ENCODE data around the gene VAC14.
A peak's percentile ranks its signal among the peaks of the same experiment; 100 is the strongest.

VAC14 gene

DNA sequence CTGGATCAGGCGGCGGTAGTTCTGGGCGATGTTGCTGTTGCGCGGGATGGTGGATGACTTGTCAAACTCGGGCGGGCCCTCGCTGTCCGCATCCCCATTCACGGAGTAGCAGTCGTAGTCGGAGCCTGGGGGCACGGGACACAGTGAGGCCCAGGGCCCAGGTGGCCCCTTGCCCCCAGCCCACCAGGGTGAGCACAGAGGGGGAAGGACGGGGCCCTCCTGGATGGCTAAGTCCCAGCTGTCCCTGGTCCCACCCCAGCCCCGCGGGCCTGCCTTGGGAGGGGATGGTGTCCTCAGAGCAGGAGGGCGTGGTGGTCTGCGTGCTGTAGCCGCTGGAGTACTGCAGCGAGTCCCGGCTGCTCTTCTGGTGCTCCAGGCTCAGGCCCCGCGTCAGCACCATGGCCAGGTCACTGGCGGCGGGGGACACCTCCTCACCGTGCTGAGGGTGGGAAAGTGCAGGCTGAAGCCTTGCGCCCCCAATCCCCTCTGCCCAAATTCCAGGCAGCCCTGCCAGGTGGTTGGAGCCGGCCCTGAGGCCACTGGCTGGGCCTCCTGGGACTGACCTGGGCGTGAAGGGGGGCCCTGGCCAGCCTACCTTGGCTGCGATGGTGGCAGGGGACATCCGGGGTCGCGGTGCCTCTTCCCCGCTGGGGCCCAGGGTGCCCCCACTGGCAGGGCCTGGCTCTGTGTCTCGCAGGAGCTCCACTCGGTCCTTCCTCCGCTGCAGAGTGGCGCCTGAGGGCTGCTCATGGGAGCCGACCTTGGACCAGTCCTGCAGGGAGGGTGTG lies 136.4 kb downstream of the VAC14 start:
- DNase-seq (ENCODE audit: low read depth) = no peak
- in situ Hi-C loops (cut with HindIII; ENCODE audit: low sequenced_read_pairs) = no loop called here
- H3K4me3 ChIP-seq (ENCODE audit: low read depth, low read length) = no peak overlapping the region
- TF ChIP-seq, protein P1, sequence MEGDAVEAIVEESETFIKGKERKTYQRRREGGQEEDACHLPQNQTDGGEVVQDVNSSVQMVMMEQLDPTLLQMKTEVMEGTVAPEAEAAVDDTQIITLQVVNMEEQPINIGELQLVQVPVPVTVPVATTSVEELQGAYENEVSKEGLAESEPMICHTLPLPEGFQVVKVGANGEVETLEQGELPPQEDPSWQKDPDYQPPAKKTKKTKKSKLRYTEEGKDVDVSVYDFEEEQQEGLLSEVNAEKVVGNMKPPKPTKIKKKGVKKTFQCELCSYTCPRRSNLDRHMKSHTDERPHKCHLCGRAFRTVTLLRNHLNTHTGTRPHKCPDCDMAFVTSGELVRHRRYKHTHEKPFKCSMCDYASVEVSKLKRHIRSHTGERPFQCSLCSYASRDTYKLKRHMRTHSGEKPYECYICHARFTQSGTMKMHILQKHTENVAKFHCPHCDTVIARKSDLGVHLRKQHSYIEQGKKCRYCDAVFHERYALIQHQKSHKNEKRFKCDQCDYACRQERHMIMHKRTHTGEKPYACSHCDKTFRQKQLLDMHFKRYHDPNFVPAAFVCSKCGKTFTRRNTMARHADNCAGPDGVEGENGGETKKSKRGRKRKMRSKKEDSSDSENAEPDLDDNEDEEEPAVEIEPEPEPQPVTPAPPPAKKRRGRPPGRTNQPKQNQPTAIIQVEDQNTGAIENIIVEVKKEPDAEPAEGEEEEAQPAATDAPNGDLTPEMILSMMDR (IDR thresholded peaks at IDR 0.05; ENCODE audit: low read depth, low read length, missing control alignments) = no peak

DNA sequence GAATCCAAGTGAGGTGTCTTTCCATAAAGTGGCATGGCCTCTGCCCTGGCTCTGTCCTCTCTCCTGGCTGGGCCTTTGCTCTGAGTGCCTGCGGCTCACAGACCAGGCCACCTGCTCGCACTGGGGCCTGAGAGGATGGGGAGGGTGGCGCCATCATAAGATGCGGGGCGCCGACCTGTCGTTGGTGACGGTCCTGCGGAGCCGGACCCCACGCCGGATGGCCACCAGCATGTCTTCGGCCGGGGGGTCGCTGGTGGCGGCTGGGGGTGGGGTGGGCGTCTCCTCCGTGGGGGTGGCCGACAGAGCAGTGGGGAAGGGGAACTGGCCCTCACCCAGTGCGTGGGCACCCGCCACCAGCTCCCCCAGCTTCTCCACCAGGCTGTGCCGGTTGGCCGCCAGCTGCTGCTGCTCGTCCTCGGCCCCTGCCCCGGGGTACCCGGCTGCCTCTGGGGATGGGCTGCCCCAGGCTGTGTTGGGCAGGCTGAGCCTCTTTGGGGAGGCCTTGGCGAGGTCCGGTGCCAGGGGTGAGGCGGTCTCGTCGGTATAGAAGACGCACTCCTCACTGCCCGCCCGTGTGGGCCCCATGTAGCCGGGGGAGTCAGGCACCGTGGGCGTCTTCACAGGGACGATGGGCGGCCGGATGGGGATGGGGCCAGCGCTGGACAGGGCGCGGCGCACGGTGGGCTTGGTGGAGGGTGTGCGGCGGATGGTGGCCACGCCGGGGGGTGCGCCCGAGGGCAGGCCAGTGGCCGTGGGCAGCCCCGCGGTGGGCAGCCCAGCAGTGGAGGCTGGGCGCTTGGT lies 137.2 kb downstream of the VAC14 start:
- DNase-seq (ENCODE audit: low read depth) = no peak
- TF ChIP-seq, protein P1 (IDR thresholded peaks at IDR 0.05; ENCODE audit: low read depth, low read length, missing control alignments) = no peak
- no peak overlapping the region for H3K4me3 ChIP-seq (ENCODE audit: low read depth, low read length)
- in situ Hi-C loops (cut with HindIII; ENCODE audit: low sequenced_read_pairs) = no loop called here

DNA sequence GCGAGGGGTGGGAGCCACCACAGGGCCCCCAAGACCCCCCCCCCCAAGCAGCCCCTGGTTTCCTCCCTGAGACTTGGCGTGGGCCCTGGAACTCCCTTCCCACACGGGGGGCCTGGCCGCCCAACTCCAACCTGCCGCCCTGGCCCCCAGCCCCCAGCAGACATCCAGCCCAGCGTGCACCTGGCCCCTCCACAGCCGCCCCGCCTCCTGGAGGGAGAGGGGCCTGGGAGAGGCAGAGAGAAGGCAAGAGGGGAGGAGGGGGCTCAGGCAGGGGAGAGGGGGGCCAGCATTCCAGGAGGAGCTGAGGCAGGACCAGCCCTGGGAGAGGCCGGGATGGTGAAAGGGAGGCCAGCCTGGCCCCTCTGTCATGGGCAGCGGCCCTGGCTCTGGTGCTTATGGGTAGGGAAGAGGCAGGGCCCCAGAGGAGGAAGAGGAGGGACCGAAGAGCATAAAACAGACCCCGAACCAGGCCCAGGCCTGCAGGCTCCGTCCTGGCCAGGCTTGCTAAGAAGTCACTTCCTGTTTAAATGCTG lies 137.9 kb downstream of the VAC14 start:
- TF ChIP-seq, protein P1 (IDR thresholded peaks at IDR 0.05; ENCODE audit: low read depth, low read length, missing control alignments) = no peak
- DNase-seq (ENCODE audit: low read depth) = no peak
- in situ Hi-C loops (cut with HindIII; ENCODE audit: low sequenced_read_pairs) = no loop called here
- no peak overlapping the region for H3K4me3 ChIP-seq (ENCODE audit: low read depth, low read length)

DNA sequence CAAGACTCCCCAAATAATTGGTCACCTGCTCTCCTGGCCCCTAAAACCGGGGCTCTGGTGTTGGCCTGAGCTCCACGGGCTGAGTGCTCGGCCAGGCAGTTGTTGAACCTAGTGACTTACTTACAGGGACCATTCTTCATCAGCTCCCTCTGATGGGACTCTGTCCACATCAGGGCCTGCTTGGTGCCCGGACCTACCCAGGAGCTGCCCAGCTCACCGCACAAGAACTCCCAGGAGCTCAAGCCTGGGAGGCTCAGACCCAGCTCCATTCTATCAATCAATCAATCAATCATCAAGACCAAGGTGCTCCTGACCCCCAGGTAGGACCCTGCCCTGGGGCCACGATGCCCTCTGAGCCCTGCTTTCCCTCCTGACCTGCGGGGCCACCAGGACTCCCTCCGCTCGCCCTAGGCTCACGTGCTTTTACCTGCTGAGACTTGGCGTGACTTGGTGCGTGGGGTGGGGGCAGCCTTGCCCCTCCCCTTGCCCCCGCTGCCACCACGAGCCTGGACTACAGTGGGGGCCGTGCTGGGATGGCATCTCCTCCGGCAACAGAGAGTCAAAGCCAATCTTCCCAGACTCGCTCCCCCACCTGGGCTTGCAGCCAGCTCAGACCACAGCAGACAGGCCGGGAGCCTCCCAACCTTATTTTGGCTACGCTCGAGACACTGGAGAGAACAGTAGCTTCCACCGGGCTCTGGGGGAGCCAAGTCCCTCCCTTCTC lies 138.9 kb downstream of the VAC14 start:
- TF ChIP-seq, protein P1 (IDR thresholded peaks at IDR 0.05; ENCODE audit: low read depth, low read length, missing control alignments) = no peak
- H3K4me3 ChIP-seq (ENCODE audit: low read depth, low read length) = no peak overlapping the region
- in situ Hi-C loops (cut with HindIII; ENCODE audit: low sequenced_read_pairs) = no loop called here
- DNase-seq (ENCODE audit: low read depth) = peak; percentile 58

DNA sequence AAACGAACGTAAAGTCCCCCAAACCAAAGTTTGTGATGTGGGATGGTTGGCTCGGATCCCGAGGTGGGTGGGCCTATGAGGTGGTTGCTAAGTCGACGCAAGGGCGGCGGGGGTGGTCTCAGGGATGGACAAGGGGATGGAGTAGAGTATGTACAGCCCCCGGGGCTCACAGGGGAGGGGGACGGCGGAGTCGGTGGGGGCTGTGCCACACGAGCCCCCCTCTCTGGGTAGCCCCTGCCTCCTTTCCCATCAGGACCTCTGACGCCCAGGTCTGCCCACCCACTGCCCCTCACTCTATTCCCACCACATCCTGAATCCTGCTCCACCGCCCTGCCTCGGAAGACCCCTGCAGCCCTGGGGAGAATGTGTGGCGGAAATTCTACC lies 139.4 kb downstream of the VAC14 start:
- TF ChIP-seq, protein P1 (IDR thresholded peaks at IDR 0.05; ENCODE audit: low read depth, low read length, missing control alignments) = no peak
- in situ Hi-C loops (cut with HindIII; ENCODE audit: low sequenced_read_pairs) = no loop called here
- no peak overlapping the region for H3K4me3 ChIP-seq (ENCODE audit: low read depth, low read length)
- DNase-seq (ENCODE audit: low read depth) = no peak

DNA sequence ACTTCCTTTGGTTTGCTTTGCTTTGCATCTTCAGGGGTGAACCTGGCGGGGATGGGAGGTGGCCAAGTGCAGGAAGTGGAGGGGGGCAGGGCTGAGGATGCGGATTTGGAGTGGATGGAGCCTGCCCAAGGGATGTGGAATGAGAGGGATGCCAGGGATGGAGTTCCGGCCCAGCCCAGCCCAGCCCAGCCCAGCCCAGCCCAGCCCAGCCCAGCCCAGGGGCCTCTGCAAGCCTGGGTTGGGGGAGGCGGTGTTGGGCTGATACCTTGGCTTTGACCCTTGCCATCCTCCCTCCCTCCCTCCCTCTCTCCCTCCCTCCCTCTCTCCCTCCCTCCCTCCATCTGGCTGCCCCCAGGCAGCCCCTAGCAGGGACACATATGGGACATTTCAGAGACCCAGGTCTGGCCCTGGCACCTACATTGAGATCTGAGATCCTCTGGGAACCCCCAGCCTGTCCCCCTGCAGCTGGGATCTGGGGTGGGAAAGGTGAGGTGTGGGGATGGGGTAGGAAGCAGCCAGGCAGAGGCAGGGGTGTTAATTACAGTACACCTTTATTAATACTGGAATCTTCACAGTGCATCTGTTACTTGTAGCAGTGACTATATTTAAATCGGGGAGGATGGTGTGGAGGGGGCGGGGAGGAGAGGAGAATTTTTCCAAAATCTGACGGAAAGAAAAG lies 140.1 kb downstream of the VAC14 start:
- in situ Hi-C loops (cut with HindIII; ENCODE audit: low sequenced_read_pairs) = no loop called here
- no peak for DNase-seq (ENCODE audit: low read depth)
- no peak overlapping the region for H3K4me3 ChIP-seq (ENCODE audit: low read depth, low read length)
- TF ChIP-seq, protein P1 (IDR thresholded peaks at IDR 0.05; ENCODE audit: low read depth, low read length, missing control alignments) = no peak

Measured in astrocyte of the cerebellum (primary cell).